Measurements from ENCODE around the gene MTM1. TPM values are rescaled to one million over a fixed set of nuclear protein-coding genes. Genes with fewer than 3 reads are reported as not detected.

The MTM1 gene
- polyA plus RNA-seq, 1 of the 3 experiments (the other 2 are of a cell fraction): 2.7 TPM

- POLR2A ChIA-PET: no interaction called here
- CTCF ChIA-PET: no interaction called here
- H3F3A ChIP-seq (replicated peaks; ENCODE audit: insufficient read depth): no peaks in the 10 kb centered on the region
- no peak overlapping the region for H3K4me2 ChIP-seq
- H2AFZ ChIP-seq (ENCODE audit: low read depth): no peak overlapping the region
- WGBS (ENCODE audit: low lambda C conversion rate): 29% methylated on average over 3 of the region's 3 CpGs
- H3K79me2 ChIP-seq (ENCODE audit: insufficient read depth): peaks cover 6% of the 10 kb centered on the region
- TF ChIP-seq SIN3A (IDR thresholded peaks at IDR 0.05; ENCODE audit: borderline replicate concordance, low read depth, low read length): no peak
- H3K9me3 ChIP-seq: no peaks in the 10 kb centered on the region
- no peak overlapping the region for H3K4me3 ChIP-seq (ENCODE audit: low read depth in 2 of 2, low read length in 1 of 2)
- H3K36me3 ChIP-seq (replicated peaks in 1 of 2; ENCODE audit: control insufficient read depth in 1 of 2, insufficient read depth in 2 of 2, low read length in 1 of 2): no peaks in the 10 kb centered on the region
- H4K20me1 ChIP-seq (ENCODE audit: insufficient read depth): no peaks in the 10 kb centered on the region
- no peaks in the 10 kb centered on the region; a peak in 1 of 4 replicates for H3K4me1 ChIP-seq (ENCODE audit: control insufficient read depth in 1 of 2, insufficient read depth in 2 of 2, low read depth in 1 of 2, low read length in 1 of 2)
- H3K9me2 ChIP-seq: no peaks in the 10 kb centered on the region
- no peak overlapping the region for H3K9ac ChIP-seq
- H3K27ac ChIP-seq (ENCODE audit: low read depth in 2 of 2, low read length in 1 of 2): no peak overlapping the region
- no peak for DNase-seq
- H3K27me3 ChIP-seq (ENCODE audit: insufficient read depth): no peaks in the 10 kb centered on the region; the same call in 1 of the 2 replicates
Measured at GRCh38 chrX:150564838-150565237, 3.6 kb upstream of the MTM1 start.

- ChIA-PET POLR2A (no interaction called here), CTCF (no interaction called here)
- no peaks in the 10 kb centered on the region for H3F3A ChIP-seq (replicated peaks; ENCODE audit: insufficient read depth)
- H3K9me2 ChIP-seq: no peaks in the 10 kb centered on the region
- H3K79me2 ChIP-seq (ENCODE audit: insufficient read depth): peaks cover 13% of the 10 kb centered on the region
- no peak overlapping the region for H2AFZ ChIP-seq (ENCODE audit: low read depth)
- no peak overlapping the region for H3K4me3 ChIP-seq (ENCODE audit: low read depth in 2 of 2, low read length in 1 of 2)
- H4K20me1 ChIP-seq (ENCODE audit: insufficient read depth): no peaks in the 10 kb centered on the region
- no peak for TF ChIP-seq SIN3A (IDR thresholded peaks at IDR 0.05; ENCODE audit: borderline replicate concordance, low read depth, low read length)
- TF ChIP-seq USF2 (IDR thresholded peaks at IDR 0.05; ENCODE audit: borderline replicate concordance, low read depth, low read length): no peak
- no peak for TF ChIP-seq TAF1 (IDR thresholded peaks at IDR 0.05; ENCODE audit: borderline replicate concordance, low read depth, low read length)
- TF ChIP-seq JUND (IDR thresholded peaks at IDR 0.05): no peak
- TF ChIP-seq TCF12 (IDR thresholded peaks at IDR 0.05): no peak
- no peak for TF ChIP-seq MXI1 (IDR thresholded peaks at IDR 0.05; ENCODE audit: low read depth, low read length)
- no peak for TF ChIP-seq IRF3 (IDR thresholded peaks at IDR 0.05; ENCODE audit: low read depth, low read length)
- no peak for TF ChIP-seq MAX (IDR thresholded peaks at IDR 0.05; ENCODE audit: low read depth)
- H3K36me3 ChIP-seq (replicated peaks in 1 of 2; ENCODE audit: control insufficient read depth in 1 of 2, insufficient read depth in 2 of 2, low read length in 1 of 2): no peaks in the 10 kb centered on the region
- no peaks in the 10 kb centered on the region for H3K9me3 ChIP-seq
- no peak overlapping the region for H3K27ac ChIP-seq (ENCODE audit: low read depth in 2 of 2, low read length in 1 of 2)
- DNase-seq: no peak
- H3K9ac ChIP-seq: no peak overlapping the region
- 53% methylated on average over 5 of the region's 5 CpGs for WGBS (ENCODE audit: low lambda C conversion rate)
- no peak overlapping the region for H3K4me2 ChIP-seq
- no peaks in the 10 kb centered on the region; a peak in 1 of 4 replicates for H3K4me1 ChIP-seq (ENCODE audit: control insufficient read depth in 1 of 2, insufficient read depth in 2 of 2, low read depth in 1 of 2, low read length in 1 of 2)
- H3K27me3 ChIP-seq (ENCODE audit: insufficient read depth): no peaks in the 10 kb centered on the region; the same call in 1 of the 2 replicates
Measured at GRCh38 chrX:150565551-150565950, 2.9 kb upstream of the MTM1 start.

GRCh38 chrX:150566734-150567182 lies 1.7 kb upstream of the MTM1 start:
- Histone ChIP-seq H3K4me3 (ENCODE audit: low read depth in 2 of 2, low read length in 1 of 2) (no peak overlapping the region), H3K4me2 (no peak overlapping the region), H3K79me2 (ENCODE audit: insufficient read depth) (peaks cover 18% of the 10 kb centered on the region), H2AFZ (ENCODE audit: low read depth) (no peak overlapping the region), H3K36me3 (replicated peaks in 1 of 2; ENCODE audit: control insufficient read depth in 1 of 2, insufficient read depth in 2 of 2, low read length in 1 of 2) (no peaks in the 10 kb centered on the region), H3K9me2 (no peaks in the 10 kb centered on the region), H3K9ac (no peak overlapping the region), H4K20me1 (ENCODE audit: insufficient read depth) (no peaks in the 10 kb centered on the region), H3K27ac (ENCODE audit: low read depth in 2 of 2, low read length in 1 of 2) (no peak overlapping the region), H3K4me1 (ENCODE audit: control insufficient read depth in 1 of 2, insufficient read depth in 2 of 2, low read depth in 1 of 2, low read length in 1 of 2) (no peaks in the 10 kb centered on the region; a peak in 1 of 4 replicates), H3K27me3 (ENCODE audit: insufficient read depth) (no peaks in the 10 kb centered on the region; the same call in 1 of the 2 replicates), H3F3A (replicated peaks; ENCODE audit: insufficient read depth) (no peaks in the 10 kb centered on the region), H3K9me3 (no peaks in the 10 kb centered on the region)
- no peak for DNase-seq
- CTCF ChIA-PET: no interaction called here
- 64% methylated on average over 3 of the region's 3 CpGs for WGBS (ENCODE audit: low lambda C conversion rate)
- POLR2A ChIA-PET: no interaction called here
- TF ChIP-seq MXI1 (IDR thresholded peaks at IDR 0.05; ENCODE audit: low read depth, low read length) (no peak), JUND (IDR thresholded peaks at IDR 0.05) (no peak), TCF12 (IDR thresholded peaks at IDR 0.05) (no peak), CTCF (IDR thresholded peaks at IDR 0.05) (no peak), FOXM1 (IDR thresholded peaks at IDR 0.05; ENCODE audit: low read depth) (no peak), REST (IDR thresholded peaks at IDR 0.05; ENCODE audit: low read depth, low read length) (no peak), SIN3A (IDR thresholded peaks at IDR 0.05; ENCODE audit: borderline replicate concordance, low read depth, low read length) (no peak), IRF3 (IDR thresholded peaks at IDR 0.05; ENCODE audit: low read depth, low read length) (no peak)
